ENCODE measurements around the gene PRPSAP1.

PRPSAP1 gene

DNA sequence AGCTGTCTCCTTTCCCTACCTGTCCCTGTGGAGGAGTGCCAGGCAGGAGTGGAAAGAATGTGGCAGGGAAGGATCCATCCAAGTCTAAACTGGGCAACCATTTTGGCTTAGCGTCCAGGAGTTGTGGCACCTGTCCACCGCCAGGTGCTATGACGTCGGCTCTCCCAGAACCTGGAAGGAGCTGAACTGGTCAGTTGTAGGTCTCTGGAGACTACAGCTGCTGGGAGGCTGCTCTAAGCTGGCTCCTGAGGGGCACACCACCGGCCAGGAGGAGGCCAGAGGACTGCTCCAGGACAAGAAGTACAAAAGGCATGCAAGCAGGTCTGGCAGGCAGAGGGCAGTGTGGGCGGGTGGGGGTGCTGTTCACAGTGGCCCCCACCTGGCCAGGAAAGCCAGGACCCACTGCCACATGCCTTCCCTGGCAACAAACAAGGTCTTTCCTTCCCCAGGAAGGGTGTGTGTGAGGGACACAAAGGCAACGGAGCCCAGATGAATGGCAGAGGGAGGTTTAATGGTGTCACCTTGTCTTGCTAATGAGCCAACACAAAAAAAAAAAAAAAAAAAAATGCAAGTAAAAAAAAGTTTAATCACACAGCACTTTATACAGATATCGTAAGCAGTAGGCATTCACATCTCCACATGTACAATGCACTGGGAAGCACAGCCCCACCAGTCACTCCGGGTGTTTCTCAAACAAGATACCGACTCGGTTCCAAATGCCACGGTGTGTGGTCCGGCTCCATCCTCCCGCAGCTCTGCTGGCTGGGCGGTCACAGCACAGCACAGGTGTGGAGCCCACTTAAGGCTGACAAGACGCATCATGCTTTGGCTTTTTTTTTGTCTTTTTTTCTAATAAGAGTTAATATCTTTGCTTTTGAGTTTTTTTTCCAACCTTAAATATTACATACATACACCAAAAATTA is 35.5 kb upstream of the PRPSAP1 start:
- H3K36me3 ChIP-seq (ENCODE audit: insufficient read depth, low read length), result peaks cover 49% of the 10 kb centered on the region
- no peak overlapping the region for H3K4me3 ChIP-seq (ENCODE audit: low read length)
- H3K9ac ChIP-seq (ENCODE audit: low read depth, low read length), result no peak overlapping the region
- no peaks in the 10 kb centered on the region for H3K9me3 ChIP-seq (replicated peaks; ENCODE audit: low read length)
- H3K4me1 ChIP-seq (ENCODE audit: control insufficient read depth, insufficient read depth, low read length), result peaks cover 23% of the 10 kb centered on the region
- no peak overlapping the region for H3K4me2 ChIP-seq (ENCODE audit: low read length)
- no peaks in the 10 kb centered on the region for H3K27me3 ChIP-seq (ENCODE audit: control insufficient read depth, insufficient read depth, low read length)

DNA sequence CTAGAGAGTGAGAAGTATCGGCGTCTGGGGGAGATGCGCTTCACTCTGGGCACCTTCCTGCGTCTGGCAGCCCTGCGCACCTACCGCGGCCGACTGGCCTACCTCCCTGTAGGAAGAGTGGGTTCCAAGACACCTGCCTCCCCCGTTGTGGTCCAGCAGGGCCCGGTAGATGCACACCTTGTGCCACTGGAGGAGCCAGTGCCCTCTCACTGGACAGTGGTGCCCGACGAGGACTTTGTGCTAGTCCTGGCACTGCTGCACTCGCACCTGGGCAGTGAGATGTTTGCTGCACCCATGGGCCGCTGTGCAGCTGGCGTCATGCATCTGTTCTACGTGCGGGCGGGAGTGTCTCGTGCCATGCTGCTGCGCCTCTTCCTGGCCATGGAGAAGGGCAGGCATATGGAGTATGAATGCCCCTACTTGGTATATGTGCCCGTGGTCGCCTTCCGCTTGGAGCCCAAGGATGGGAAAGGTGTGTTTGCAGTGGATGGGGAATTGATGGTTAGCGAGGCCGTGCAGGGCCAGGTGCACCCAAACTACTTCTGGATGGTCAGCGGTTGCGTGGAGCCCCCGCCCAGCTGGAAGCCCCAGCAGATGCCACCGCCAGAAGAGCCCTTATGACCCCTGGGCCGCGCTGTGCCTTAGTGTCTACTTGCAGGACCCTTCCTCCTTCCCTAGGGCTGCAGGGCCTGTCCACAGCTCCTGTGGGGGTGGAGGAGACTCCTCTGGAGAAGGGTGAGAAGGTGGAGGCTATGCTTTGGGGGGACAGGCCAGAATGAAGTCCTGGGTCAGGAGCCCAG is 33.5 kb upstream of the PRPSAP1 start:
- H3K4me3 ChIP-seq (ENCODE audit: low read length), result peak overlapping the region; percentile 79
- H3K36me3 ChIP-seq (ENCODE audit: insufficient read depth, low read length), result peaks cover 38% of the 10 kb centered on the region
- peak overlapping the region; percentile 97 for H3K9ac ChIP-seq (ENCODE audit: low read depth, low read length)

DNA sequence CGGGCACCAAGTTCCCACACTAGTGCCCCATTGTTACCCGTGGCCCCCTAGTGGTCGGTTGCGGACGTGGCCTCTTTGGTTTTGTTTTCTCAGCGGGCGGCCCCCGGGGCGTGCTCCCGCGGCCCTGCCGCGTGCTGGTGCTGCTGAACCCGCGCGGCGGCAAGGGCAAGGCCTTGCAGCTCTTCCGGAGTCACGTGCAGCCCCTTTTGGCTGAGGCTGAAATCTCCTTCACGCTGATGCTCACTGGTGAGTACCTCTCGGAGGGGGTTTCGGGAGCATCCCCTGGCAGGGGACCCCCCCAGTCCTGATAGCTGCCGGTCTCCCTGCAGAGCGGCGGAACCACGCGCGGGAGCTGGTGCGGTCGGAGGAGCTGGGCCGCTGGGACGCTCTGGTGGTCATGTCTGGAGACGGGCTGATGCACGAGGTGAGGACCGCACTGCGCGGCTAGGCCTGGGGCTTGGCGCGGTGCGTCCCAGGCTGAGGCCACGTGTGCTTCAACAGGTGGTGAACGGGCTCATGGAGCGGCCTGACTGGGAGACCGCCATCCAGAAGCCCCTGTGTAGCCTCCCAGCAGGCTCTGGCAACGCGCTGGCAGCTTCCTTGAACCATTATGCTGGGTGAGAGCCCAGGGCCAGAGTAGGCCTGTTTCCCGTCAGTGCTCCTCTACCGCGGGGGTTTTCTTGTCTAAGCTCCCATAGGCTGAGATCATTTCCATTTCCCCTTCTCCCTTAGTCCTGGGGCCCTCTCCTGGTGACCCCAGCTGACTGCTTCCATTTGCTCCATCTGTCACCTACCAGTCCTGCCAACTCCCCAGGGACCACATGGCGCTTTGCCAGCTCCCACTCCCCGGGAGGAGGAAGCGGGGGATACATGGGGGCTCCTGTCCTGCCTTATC is 32.4 kb upstream of the PRPSAP1 start:
- Histone ChIP-seq H3K36me3 (ENCODE audit: insufficient read depth, low read length) (peaks cover 31% of the 10 kb centered on the region), H3K4me2 (ENCODE audit: low read length) (peak overlapping the region; percentile 99), H3K27me3 (ENCODE audit: control insufficient read depth, insufficient read depth, low read length) (no peaks in the 10 kb centered on the region), H3K4me1 (ENCODE audit: control insufficient read depth, insufficient read depth, low read length) (peaks cover 44% of the 10 kb centered on the region), H3K9ac (ENCODE audit: low read depth, low read length) (peak overlapping the region; percentile 97), H3K4me3 (ENCODE audit: low read length) (peak overlapping the region; percentile 79), H3K9me3 (replicated peaks; ENCODE audit: low read length) (no peaks in the 10 kb centered on the region)

More for the DNA sequence above, 33.5 kb upstream of the PRPSAP1 start:
- Histone ChIP-seq H3K27me3 (ENCODE audit: control insufficient read depth, insufficient read depth, low read length) (no peaks in the 10 kb centered on the region), H3K4me1 (ENCODE audit: control insufficient read depth, insufficient read depth, low read length) (peaks cover 38% of the 10 kb centered on the region), H3K4me2 (ENCODE audit: low read length) (peak overlapping the region; percentile 99), H3K9me3 (replicated peaks; ENCODE audit: low read length) (no peaks in the 10 kb centered on the region)

DNA sequence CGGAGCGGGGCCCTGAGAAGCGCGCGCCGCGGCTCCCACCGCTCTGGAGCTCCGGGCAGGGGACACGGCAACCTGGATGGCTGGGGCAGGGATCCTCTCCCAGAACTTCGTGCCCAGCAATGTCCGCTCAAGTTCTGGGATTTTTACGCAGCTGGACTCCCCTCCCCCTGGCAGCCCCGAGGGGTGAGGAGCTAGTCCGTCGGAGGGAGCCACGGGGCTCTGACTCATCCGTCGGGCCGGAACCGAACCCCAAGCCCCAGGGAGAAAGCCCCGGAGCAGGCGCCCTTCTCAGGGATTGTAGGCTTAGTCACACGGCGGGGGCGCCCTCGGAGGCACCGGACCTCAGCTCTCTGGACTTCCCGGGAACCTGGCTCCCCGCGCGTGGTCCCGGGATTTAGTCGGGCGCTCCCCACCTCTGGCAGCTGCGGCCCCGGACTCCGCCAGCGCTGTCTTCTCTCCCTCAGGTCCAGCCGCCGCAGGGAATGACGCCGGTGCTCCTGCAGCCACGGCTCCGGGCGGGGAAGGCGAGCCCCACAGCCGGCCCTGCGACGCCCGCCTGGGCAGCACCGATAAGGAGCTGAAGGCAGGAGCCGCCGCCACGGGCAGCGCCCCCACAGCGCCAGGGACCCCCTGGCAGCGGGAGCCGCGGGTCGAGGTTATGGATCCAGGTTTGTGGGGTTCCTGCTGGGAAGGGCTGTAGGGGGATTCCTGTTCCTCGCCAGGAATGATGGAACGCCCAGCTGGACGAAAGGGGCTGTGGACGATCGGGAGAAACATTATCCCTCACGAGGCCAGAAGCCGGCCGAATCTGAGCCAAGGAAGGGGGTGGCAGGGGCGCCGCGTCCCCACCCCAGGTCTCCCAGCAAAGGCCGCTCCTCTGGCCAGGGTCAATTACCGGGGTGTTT is 31.5 kb upstream of the PRPSAP1 start:
- Histone ChIP-seq H3K4me2 (ENCODE audit: low read length) (peak overlapping the region; percentile 99), H3K4me1 (ENCODE audit: control insufficient read depth, insufficient read depth, low read length) (peaks cover 44% of the 10 kb centered on the region), H3K27me3 (ENCODE audit: control insufficient read depth, insufficient read depth, low read length) (no peaks in the 10 kb centered on the region)

DNA sequence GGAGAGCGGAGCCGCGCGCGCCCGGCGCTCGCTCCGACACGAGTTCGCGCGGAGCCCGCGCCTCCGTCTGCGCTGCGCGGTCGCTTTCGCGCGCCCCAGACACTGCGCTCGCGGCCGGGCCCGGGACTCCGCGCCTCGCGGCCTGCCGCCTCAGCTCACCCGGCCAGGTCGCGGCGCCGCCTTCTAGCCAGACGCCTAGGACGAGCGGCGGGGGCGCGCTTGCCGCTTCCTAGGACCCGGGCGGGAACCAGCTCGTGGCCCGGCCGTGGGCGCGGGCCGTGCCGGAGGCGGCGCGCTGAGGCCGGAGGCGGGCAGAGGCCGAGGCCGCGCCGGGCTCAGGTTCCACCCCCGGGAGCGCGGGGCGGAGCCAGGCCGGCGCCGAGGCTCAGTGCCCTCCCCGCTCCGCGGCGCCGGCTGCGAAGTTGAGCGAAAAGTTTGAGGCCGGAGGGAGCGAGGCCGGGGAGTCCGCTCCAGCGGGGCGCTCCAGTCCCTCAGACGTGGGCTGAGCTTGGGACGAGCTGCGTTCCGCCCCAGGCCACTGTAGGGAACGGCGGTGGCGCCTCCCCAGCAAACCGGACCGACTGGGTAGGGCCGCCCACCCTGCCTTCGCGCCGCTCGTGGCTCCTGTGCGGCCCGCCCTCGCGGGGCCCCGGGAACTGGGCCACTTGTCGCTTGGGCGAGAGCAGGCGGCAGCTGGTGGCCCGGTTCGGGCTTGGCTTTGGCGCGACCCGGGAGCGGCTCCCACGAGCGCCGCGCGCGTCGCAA is 30.7 kb upstream of the PRPSAP1 start, which contains the start of gene SPHK1:
Gene SPHK1 (plus strand): TSS at position 388 of the 765 bp plus-strand sequence. CDS start 1,036 bp downstream, outside the sequence.
- Histone ChIP-seq H3K9me3 (replicated peaks; ENCODE audit: low read length) (no peaks in the 10 kb centered on the region), H3K4me1 (ENCODE audit: control insufficient read depth, insufficient read depth, low read length) (peaks cover 44% of the 10 kb centered on the region), H3K27me3 (ENCODE audit: control insufficient read depth, insufficient read depth, low read length) (no peaks in the 10 kb centered on the region), H3K4me3 (ENCODE audit: low read length) (peak within 1 kb of the TSS; percentile 79), H3K36me3 (ENCODE audit: insufficient read depth, low read length) (peaks cover 24% of the 10 kb centered on the region), H3K9ac (ENCODE audit: low read depth, low read length) (peak within 1 kb of the TSS; percentile 97), H3K4me2 (ENCODE audit: low read length) (peak within 1 kb of the TSS; percentile 99)

More for the DNA sequence above, 31.5 kb upstream of the PRPSAP1 start:
- peaks cover 24% of the 10 kb centered on the region for H3K36me3 ChIP-seq (ENCODE audit: insufficient read depth, low read length)
- no peaks in the 10 kb centered on the region for H3K9me3 ChIP-seq (replicated peaks; ENCODE audit: low read length)
- H3K9ac ChIP-seq (ENCODE audit: low read depth, low read length), result peak overlapping the region; percentile 97
- H3K4me3 ChIP-seq (ENCODE audit: low read length), result peak overlapping the region; percentile 79

DNA sequence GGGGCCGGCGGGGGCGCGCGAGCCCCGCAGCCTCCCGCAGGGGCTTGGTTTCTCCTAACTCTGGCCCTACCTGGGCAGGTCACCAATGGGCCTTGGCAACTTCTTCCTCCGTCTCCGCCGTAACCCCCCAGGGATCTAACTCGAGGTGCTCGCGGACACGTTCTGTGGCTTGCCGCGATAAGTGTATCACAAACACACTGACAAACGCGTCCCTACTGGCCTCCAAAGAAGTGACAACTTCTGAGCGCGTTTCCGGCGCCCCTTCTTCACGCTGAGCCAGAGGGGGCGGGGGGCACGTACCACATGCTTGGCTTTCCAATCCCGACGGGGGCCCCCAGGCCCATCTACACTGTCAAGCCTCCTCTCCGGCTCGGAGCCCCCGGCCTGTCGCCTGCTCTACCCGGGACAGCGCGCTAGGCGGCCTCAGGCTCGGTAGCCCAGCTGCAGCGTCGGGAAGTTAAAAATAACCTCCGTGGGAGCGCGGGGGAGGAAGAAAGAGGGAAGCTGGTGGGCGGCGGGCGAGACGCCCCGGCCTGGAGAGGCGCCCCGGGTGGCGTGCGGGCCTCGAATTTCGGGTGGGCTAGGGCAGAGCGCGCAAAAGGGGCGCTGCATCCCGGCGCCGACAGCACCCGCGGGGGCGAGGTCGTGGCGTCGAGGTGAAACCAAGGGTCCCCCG is 30.0 kb upstream of the PRPSAP1 start:
- H3K4me1 ChIP-seq (ENCODE audit: control insufficient read depth, insufficient read depth, low read length), result peaks cover 44% of the 10 kb centered on the region

DNA sequence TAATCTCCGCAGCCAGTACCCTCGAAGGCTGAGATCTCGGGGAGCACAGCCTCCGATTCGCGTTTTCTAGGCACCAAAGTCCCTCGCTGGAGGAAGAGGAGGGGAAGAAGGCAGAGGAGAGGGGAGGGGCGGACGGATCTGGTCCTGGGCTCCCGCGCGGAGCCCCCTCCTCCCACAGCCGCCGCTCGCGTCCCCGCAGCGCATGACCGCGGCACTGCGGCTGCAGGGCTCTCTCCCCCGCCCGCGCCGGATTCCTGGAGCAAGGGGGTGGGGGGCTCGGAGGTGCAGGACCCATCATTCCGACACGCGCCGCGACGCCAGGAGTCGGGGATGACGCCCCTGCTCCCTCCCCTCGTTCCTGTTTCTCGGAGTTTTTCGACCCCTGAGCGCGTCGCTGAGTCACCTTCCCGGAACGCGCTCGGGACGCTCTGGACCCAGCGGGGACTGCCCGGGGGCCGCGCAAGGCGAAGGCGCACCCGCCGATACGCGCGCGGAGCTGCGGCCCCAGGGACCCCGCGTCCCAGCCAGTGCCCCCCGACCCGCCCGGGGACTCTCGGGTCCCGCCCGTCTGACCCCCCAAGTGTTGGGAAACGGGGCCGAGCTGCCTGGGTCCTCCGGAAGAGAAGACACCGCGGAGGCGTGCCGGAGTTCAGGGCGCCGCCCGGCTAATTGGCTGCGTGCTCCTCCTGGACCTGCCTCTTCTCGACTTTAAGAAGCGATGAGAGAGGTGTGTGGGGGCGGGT is 29.3 kb upstream of the PRPSAP1 start:
- Histone ChIP-seq H3K27me3 (ENCODE audit: control insufficient read depth, insufficient read depth, low read length) (no peaks in the 10 kb centered on the region), H3K36me3 (ENCODE audit: insufficient read depth, low read length) (peaks cover 22% of the 10 kb centered on the region), H3K4me2 (ENCODE audit: low read length) (peak overlapping the region; percentile 99), H3K4me3 (ENCODE audit: low read length) (peak overlapping the region; percentile 79), H3K9ac (ENCODE audit: low read depth, low read length) (peak overlapping the region; percentile 97), H3K4me1 (ENCODE audit: control insufficient read depth, insufficient read depth, low read length) (peaks cover 43% of the 10 kb centered on the region), H3K9me3 (replicated peaks; ENCODE audit: low read length) (no peaks in the 10 kb centered on the region)

More for the DNA sequence above, 30.0 kb upstream of the PRPSAP1 start:
- Histone ChIP-seq H3K36me3 (ENCODE audit: insufficient read depth, low read length) (peaks cover 24% of the 10 kb centered on the region), H3K4me3 (ENCODE audit: low read length) (peak overlapping the region; percentile 79), H3K27me3 (ENCODE audit: control insufficient read depth, insufficient read depth, low read length) (no peaks in the 10 kb centered on the region), H3K9ac (ENCODE audit: low read depth, low read length) (peak overlapping the region; percentile 97), H3K9me3 (replicated peaks; ENCODE audit: low read length) (no peaks in the 10 kb centered on the region), H3K4me2 (ENCODE audit: low read length) (peak overlapping the region; percentile 99)

DNA sequence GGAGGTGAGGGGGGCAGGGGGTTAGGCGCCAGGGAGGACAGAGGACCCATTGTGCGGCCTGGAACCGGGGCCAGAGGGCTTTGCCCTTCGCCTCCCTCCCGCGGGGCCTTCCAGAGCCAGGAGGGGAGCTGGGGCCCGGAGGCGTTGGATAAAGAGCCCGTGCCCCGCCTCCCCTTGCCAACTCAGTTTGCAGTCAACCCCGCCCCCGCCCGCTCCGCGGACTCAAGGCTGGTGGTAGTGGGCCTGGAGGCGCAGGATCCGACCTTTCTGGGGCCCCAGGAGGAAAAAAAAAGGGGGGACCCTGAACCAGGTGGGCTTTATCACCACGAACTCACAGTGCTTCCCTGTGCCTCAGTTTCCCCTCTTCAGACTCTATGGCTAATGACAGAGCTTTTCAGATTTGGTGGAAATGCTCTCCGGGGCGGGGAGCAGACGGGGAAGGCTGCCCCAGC is 28.7 kb upstream of the PRPSAP1 start:
- H3K4me2 ChIP-seq (ENCODE audit: low read length), result peak overlapping the region; percentile 99
- no peaks in the 10 kb centered on the region for H3K27me3 ChIP-seq (ENCODE audit: control insufficient read depth, insufficient read depth, low read length)
- peak overlapping the region; percentile 79 for H3K4me3 ChIP-seq (ENCODE audit: low read length)
- peaks cover 37% of the 10 kb centered on the region for H3K4me1 ChIP-seq (ENCODE audit: control insufficient read depth, insufficient read depth, low read length)
- H3K9ac ChIP-seq (ENCODE audit: low read depth, low read length), result peak overlapping the region; percentile 97
- peaks cover 16% of the 10 kb centered on the region for H3K36me3 ChIP-seq (ENCODE audit: insufficient read depth, low read length)
- H3K9me3 ChIP-seq (replicated peaks; ENCODE audit: low read length), result no peaks in the 10 kb centered on the region

Measured in skeletal muscle satellite cell (primary cell).